ENCODE measurements around the gene SORL1-AS1.

Gene SORL1-AS1

DNA sequence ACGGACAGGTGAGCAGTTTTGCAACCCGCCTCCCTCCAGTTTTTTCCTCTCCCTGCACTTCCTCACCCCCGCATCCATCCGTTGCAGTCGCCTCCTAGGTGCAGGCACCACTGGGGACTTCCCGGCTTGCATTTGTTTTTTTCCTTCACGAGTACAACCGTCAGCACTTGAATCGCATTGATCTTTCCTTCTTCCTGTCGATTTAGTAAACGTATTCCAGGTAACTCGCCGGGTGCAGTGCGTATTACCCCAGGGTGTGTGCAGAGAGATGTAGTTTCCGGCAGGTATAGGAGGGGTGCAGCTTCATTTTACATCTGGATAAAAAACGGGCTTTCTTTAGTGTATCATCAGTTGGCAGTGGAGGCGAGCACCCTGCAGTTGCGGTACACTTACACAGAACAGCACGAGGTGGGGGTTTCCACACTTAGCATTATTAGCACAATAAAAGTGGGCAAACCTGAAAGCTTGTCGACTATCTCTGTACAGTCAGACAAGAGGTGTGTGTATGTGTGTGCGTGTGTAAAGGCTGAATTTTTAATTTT, at the start of gene SORL1-AS1:
Gene SORL1-AS1 (minus strand): TSS at position 359 of the 542 bp plus-strand sequence.
- H3K36me3 Mint-ChIP-seq (ENCODE audit: low read depth) = peaks cover 2% of the 10 kb centered on the region
- H3K27me3 Mint-ChIP-seq (ENCODE audit: low read depth) = no peaks in the 10 kb centered on the region
- intact Hi-C loops (cut with micrococcal nuclease) = loop anchor here (1.0 to 2.0 kb wide), 6 partner anchors 12 to 160 kb away; partner anchors contain the start of gene SC5D
- peak within 1 kb of the TSS; percentile 92 for H3K27ac Mint-ChIP-seq
- peak within 1 kb of the TSS; percentile 87 for H3K4me3 Mint-ChIP-seq
- peaks cover 83% of the 10 kb centered on the region for H3K4me1 Mint-ChIP-seq (ENCODE audit: low read depth)
- peak; percentile 80 for DNase-seq
- CTCF ChIA-PET = interaction anchor here (0.6 to 4.7 kb wide), 4 partner anchors 9 to 31 kb away, joined by 3 to 46 read pairs (median 6); no protein-coding TSS in a partner anchor
- H3K9me3 Mint-ChIP-seq = no peaks in the 10 kb centered on the region

DNA sequence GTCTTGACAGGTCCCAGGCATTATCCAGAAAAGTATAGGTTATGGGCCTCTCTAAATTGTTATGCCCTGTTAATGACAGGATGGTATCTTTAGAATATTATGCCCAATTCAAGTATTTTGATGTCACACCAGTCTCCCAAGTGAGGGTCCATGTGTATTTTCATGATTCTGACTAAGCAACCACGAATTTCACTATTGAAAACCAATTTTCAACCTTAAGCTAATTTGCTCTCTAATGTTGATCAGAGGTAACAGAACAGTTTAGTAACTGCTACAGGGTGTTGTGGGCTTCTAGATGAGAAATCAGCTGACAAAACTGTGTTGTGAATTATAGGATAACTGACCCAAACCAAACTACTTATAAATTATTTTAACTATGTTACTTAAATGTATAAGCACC, 48.0 kb upstream of the SORL1-AS1 start:
- H3K9me3 Mint-ChIP-seq = peaks cover 8% of the 10 kb centered on the region
- CTCF ChIA-PET = interaction anchor here (0.6 to 0.7 kb wide), 2 partner anchors 33 to 110 kb away, joined by 3 to 4 read pairs; no protein-coding TSS in a partner anchor
- intact Hi-C loops (cut with micrococcal nuclease) = no loop called here
- H3K4me3 Mint-ChIP-seq = no peak overlapping the region
- no peaks in the 10 kb centered on the region for H3K27me3 Mint-ChIP-seq (ENCODE audit: low read depth)
- no peak overlapping the region for H3K27ac Mint-ChIP-seq
- H3K36me3 Mint-ChIP-seq (ENCODE audit: low read depth) = peaks cover 66% of the 10 kb centered on the region
- H3K4me1 Mint-ChIP-seq (ENCODE audit: low read depth) = peaks cover 41% of the 10 kb centered on the region
- no peak for DNase-seq

DNA sequence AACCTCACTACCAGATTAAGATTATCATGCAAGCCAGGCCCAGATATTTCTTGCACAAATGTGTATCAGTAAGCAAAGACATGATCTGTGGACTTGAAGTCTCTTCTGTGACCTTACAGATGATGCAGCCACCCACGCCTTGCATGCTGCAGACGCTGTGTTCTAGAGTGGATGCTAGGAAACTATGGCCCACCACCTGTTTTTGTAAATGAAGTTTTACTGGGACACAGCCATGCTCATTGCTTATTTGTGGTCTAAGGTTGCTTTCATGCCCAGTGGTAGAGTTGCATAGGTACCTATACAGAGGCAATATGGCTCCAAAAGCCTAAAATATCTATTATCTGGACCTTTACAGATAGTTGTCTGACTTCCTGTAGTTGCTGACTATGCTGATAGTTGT, 47.5 kb upstream of the SORL1-AS1 start:
- Mint-ChIP-seq H3K27ac (no peak overlapping the region), H3K4me3 (no peak overlapping the region), H3K9me3 (peaks cover 4% of the 10 kb centered on the region), H3K27me3 (ENCODE audit: low read depth) (no peaks in the 10 kb centered on the region), H3K4me1 (ENCODE audit: low read depth) (peaks cover 45% of the 10 kb centered on the region), H3K36me3 (ENCODE audit: low read depth) (peaks cover 64% of the 10 kb centered on the region)
- no peak for DNase-seq
- CTCF ChIA-PET = interaction anchor here (0.7 kb wide), 1 partner anchor 32 kb away, joined by 3 read pairs; no protein-coding TSS in a partner anchor
- intact Hi-C loops (cut with micrococcal nuclease) = no loop called here

DNA sequence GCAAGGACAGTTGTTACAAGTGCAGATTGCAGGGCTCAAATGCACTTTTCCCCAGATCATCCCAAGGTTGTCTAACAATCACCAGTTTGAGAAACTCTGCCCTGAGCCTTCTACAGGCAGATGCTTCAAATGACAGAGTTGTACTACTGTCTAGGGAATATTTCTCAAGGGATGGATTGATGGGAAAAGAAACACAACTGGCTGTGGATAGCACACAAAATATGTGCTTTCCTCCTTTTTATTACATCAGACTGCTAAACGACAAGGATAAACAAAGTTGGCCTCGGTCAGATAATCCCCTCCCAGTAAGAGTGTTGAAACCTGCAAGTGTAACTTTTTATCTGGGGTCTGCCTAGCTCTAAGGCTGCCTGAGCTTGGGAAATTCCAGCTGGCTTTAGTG, 46.6 kb upstream of the SORL1-AS1 start:
- CTCF ChIA-PET = interaction anchor here (1.2 kb wide), 1 partner anchor 8 kb away, joined by 4 read pairs; no protein-coding TSS in a partner anchor
- Mint-ChIP-seq H3K27ac (no peak overlapping the region), H3K36me3 (ENCODE audit: low read depth) (peaks cover 56% of the 10 kb centered on the region), H3K4me1 (ENCODE audit: low read depth) (peaks cover 50% of the 10 kb centered on the region), H3K27me3 (ENCODE audit: low read depth) (no peaks in the 10 kb centered on the region), H3K9me3 (peaks cover 2% of the 10 kb centered on the region), H3K4me3 (no peak overlapping the region)
- no peak for DNase-seq
- intact Hi-C loops (cut with micrococcal nuclease) = no loop called here

DNA sequence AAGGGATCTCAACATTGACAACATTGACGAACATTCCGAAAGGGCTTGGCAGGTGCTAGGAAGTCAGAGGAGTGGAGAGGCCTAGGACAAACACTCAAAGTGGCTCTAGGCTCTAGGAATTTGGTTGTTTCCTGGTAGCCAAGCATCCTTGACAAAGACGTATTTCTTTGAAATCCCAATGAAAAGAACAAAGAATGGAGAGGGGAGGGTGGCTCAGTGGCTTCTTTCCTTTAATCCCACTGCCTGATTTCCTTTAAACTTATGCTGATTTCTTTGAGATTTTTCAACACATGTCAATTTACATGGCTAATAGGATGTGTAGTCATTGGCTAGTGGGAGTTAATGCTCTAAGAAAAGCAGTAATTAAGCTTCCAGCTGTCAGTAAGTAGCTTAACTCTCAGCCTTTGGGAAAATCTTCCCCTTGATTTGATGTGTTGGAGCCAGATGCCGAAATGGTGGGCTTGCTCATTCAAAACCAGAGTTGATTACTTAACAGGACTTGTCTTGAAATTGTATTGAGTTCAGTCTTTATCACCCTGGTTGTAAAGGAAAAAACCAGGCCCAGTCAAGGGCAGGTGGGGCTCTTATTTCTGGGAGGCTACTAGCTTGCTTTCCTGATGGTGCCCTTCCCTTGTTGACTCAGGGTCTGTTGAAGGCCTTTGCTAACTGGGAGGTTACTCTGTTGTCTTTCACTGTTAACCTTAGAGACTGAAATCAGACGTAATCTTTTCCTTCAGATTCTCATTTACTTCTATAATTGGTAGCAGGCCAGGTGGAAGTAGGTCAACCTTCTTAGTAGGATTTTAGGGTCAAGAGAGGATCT, 44.6 kb upstream of the SORL1-AS1 start:
- DNase-seq = no peak
- Mint-ChIP-seq H3K36me3 (ENCODE audit: low read depth) (peaks cover 48% of the 10 kb centered on the region), H3K27ac (no peak overlapping the region), H3K27me3 (ENCODE audit: low read depth) (no peaks in the 10 kb centered on the region), H3K9me3 (peaks cover 2% of the 10 kb centered on the region), H3K4me1 (ENCODE audit: low read depth) (peaks cover 62% of the 10 kb centered on the region), H3K4me3 (no peak overlapping the region)
- intact Hi-C loops (cut with micrococcal nuclease) = no loop called here
- CTCF ChIA-PET = interaction anchor here (0.7 kb wide), 1 partner anchor 12 kb away, joined by 3 read pairs; no protein-coding TSS in a partner anchor

DNA sequence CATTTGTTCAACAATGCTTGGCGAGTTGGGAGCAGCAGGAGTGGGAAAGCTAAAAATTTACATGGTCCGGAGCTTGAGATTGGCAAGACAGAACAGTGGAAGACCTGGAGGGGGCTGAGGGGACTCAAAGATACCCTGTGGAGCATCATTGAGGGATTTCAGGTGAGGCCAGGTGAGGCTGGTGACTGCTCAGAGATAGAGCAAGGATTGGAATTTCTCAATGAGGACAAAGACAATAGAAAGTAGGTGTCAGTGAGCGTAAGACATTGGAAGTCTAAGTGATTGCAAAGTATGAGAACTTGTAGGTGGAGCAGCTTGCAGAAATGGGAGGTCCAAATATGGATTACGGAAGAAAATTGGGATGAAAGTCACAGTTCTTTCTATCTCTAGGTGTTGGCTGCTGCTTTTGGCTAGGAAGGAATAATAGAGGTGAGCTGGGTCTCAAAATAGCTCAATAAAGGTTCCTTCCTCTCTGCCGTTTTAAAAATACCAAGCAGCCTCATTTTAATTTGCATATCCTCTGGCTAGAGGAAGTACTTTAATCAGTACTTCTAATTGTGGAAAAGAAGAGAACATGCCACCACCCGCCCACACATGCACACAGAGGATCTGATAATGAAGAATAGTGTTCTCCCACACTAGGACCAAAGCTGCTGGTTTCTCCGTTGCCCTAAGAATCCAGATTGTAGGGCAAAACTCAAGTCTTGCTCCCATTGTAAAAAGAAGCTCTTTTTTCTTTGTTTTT, 41.8 kb upstream of the SORL1-AS1 start:
- H3K27ac Mint-ChIP-seq = peak overlapping the region; percentile 79
- peaks cover 49% of the 10 kb centered on the region for H3K36me3 Mint-ChIP-seq (ENCODE audit: low read depth)
- no peaks in the 10 kb centered on the region for H3K9me3 Mint-ChIP-seq
- CTCF ChIA-PET = interaction anchor here (0.8 to 1.0 kb wide), 3 partner anchors 11 to 50 kb away, joined by 3 to 4 read pairs (median 3); no protein-coding TSS in a partner anchor
- peak; percentile 77 for DNase-seq
- intact Hi-C loops (cut with micrococcal nuclease) = loop anchor here (1.0 to 2.0 kb wide), 2 partner anchors 12 to 26 kb away; no protein-coding TSS in a partner anchor
- no peaks in the 10 kb centered on the region for H3K27me3 Mint-ChIP-seq (ENCODE audit: low read depth)
- H3K4me3 Mint-ChIP-seq = peak overlapping the region; percentile 38
- peaks cover 57% of the 10 kb centered on the region for H3K4me1 Mint-ChIP-seq (ENCODE audit: low read depth)

DNA sequence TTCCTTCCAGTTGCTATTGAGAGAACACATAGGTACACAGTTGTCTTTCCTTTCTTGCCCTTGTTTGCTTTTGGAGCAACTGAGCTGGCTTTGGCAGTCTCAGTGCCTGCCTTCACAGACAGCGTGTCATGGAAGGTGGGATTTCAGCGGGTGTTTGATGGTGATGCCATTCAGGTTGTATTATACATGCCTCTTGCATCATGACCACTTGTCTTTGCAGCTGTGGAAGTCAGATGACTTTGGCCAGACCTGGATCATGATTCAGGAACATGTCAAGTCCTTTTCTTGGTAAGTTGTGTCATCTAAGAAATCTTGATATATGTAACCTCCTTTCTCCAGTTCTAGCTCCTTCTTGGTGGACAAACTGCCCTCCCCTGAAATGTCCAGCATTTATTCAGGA, 37.1 kb upstream of the SORL1-AS1 start:
- no peaks in the 10 kb centered on the region for H3K27me3 Mint-ChIP-seq (ENCODE audit: low read depth)
- peaks cover 43% of the 10 kb centered on the region for H3K4me1 Mint-ChIP-seq (ENCODE audit: low read depth)
- peaks cover 36% of the 10 kb centered on the region for H3K36me3 Mint-ChIP-seq (ENCODE audit: low read depth)
- peak; percentile 28 for DNase-seq
- H3K4me3 Mint-ChIP-seq = no peak overlapping the region
- no peak overlapping the region for H3K27ac Mint-ChIP-seq
- CTCF ChIA-PET = no interaction called here
- no peaks in the 10 kb centered on the region for H3K9me3 Mint-ChIP-seq
- intact Hi-C loops (cut with micrococcal nuclease) = no loop called here

DNA sequence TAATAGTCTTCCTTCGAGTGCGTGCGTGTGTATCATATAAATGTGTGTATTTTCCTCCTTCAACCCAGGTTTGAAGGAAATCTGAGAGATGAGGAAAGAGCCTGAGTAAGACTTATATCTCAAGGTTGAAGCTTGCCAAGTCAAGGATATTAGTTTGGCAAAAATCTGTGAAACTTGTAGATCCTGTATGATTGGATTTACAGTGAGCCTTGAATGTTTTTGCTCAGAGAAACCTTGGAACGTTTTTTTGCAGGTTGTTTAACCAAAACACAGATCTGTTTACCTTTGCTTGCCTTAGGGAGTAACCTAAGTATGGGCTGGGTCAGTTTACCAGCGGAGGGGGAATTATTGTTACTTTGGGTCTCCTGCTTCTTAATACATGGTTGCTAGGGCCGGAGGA, 35.9 kb upstream of the SORL1-AS1 start:
- CTCF ChIA-PET = no interaction called here
- Mint-ChIP-seq H3K36me3 (ENCODE audit: low read depth) (peaks cover 44% of the 10 kb centered on the region), H3K9me3 (no peaks in the 10 kb centered on the region), H3K4me1 (ENCODE audit: low read depth) (peaks cover 40% of the 10 kb centered on the region), H3K27me3 (ENCODE audit: low read depth) (no peaks in the 10 kb centered on the region), H3K4me3 (no peak overlapping the region), H3K27ac (no peak overlapping the region)
- intact Hi-C loops (cut with micrococcal nuclease) = no loop called here
- no peak for DNase-seq

DNA sequence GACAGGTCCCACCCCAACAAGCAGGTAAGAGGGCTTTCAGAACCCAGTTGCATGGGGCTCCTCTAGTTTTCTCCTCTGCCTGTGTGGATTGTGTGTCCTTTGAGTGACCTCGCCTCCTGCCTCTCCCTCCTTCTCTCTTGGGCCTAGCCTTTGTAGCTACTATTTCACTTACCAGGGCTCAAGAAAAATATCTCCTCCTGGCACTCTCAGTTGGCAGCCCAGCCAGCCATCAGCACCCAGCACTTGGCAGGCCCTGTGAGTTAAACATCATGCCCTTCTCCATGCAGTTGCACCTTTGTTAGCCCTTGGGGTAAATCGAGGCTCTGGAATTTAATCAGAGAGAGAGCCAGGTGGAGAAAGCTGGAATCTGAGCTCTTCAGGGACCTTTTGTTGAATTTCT, 35.4 kb upstream of the SORL1-AS1 start:
- no peak for DNase-seq
- no peaks in the 10 kb centered on the region for H3K9me3 Mint-ChIP-seq
- H3K4me3 Mint-ChIP-seq = no peak overlapping the region
- intact Hi-C loops (cut with micrococcal nuclease) = no loop called here
- peaks cover 42% of the 10 kb centered on the region for H3K36me3 Mint-ChIP-seq (ENCODE audit: low read depth)
- no peaks in the 10 kb centered on the region for H3K27me3 Mint-ChIP-seq (ENCODE audit: low read depth)
- CTCF ChIA-PET = no interaction called here
- peaks cover 40% of the 10 kb centered on the region for H3K4me1 Mint-ChIP-seq (ENCODE audit: low read depth)
- no peak overlapping the region for H3K27ac Mint-ChIP-seq

DNA sequence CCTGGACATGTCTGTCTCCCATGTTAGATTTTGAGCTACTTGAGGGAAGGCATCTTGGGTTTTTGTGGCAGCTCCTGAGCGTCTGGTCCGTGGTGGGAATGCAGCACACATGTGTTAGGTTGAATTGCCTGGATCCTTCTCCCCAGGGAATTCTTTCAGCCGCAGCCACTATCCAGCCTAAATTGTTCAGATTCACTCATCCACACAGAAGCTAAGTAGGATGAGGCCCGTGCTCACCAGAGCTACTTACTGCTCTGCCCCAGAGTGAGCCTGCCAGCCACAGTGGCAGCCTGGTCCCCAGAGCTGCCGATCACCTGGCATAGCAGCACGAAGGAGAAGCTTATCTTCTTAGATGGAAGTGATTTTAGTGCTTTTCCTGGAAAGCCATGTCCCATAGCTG, 34.4 kb upstream of the SORL1-AS1 start:
- CTCF ChIA-PET = no interaction called here
- H3K9me3 Mint-ChIP-seq = no peaks in the 10 kb centered on the region
- no peak overlapping the region for H3K27ac Mint-ChIP-seq
- no peak for DNase-seq
- peaks cover 45% of the 10 kb centered on the region for H3K36me3 Mint-ChIP-seq (ENCODE audit: low read depth)
- no peak overlapping the region for H3K4me3 Mint-ChIP-seq
- H3K4me1 Mint-ChIP-seq (ENCODE audit: low read depth) = peaks cover 49% of the 10 kb centered on the region
- intact Hi-C loops (cut with micrococcal nuclease) = no loop called here
- no peaks in the 10 kb centered on the region for H3K27me3 Mint-ChIP-seq (ENCODE audit: low read depth)

DNA sequence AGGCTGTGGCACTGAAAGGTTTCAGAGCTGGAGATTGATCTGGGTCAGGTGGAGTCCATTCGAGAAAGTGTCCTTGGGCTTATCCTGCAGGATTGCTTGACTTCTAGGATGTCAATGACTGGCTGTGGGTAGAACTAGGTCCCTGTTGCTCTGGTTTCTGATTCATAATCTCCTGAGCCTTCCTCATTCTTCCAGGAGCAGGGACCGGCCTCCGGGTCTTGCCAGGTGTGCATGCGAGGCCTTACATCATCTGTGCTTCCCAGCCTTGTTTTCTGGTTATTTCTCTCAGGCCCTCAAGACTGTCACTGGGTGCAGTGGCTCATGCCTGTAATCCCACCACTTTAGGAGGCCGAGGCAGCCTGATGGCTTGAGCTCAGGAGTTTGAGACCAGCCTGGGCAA, 33.3 kb upstream of the SORL1-AS1 start:
- Mint-ChIP-seq H3K27me3 (ENCODE audit: low read depth) (no peaks in the 10 kb centered on the region), H3K36me3 (ENCODE audit: low read depth) (peaks cover 42% of the 10 kb centered on the region), H3K4me3 (no peak overlapping the region), H3K4me1 (ENCODE audit: low read depth) (peaks cover 53% of the 10 kb centered on the region), H3K9me3 (no peaks in the 10 kb centered on the region), H3K27ac (peak overlapping the region; percentile 52)
- CTCF ChIA-PET = interaction anchor here (0.7 kb wide), 1 partner anchor 710 kb away, joined by 3 read pairs; no protein-coding TSS in a partner anchor
- DNase-seq = no peak
- intact Hi-C loops (cut with micrococcal nuclease) = no loop called here

DNA sequence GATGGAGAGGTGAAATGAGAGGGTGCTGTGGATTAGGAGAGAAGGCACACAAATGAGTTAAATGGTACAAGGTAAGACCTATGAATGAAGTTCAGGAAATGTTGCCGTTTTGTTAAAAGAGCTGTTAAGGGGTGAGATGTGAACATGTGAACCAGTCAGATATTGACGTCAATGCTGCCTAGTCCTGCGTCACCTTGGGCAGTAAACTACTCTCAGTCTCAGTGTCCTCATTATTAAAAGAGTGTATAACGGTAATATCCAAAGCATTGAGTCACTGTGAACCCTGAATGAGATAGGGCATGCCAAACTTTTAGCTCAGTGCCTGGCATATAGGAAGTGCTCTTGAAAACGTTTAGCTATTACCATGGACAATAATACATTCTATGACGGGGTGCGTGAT, 32.4 kb upstream of the SORL1-AS1 start:
- Mint-ChIP-seq H3K27me3 (ENCODE audit: low read depth) (no peaks in the 10 kb centered on the region), H3K27ac (no peak overlapping the region), H3K36me3 (ENCODE audit: low read depth) (peaks cover 37% of the 10 kb centered on the region), H3K9me3 (no peaks in the 10 kb centered on the region), H3K4me1 (ENCODE audit: low read depth) (peaks cover 47% of the 10 kb centered on the region), H3K4me3 (no peak overlapping the region)
- intact Hi-C loops (cut with micrococcal nuclease) = no loop called here
- CTCF ChIA-PET = interaction anchor here (0.8 kb wide), 1 partner anchor 11 kb away, joined by 3 read pairs; no protein-coding TSS in a partner anchor
- no peak for DNase-seq
